Coronary artery (tissue), 2 donors: Measurements from ENCODE around the gene SELENOW.

ENCODE experiments used
- DNase-seq: peaks from one replicate; pipeline ENCODE4 v3.0.0-alpha.2; 2017; ENCODE audit warnings: low spot score
- H3K27ac ChIP-seq, 2 donors: fragments of 200-600 bp; sonication (generic); one replicate each; pipeline ENCODE4 v1.5.1; 2016 to 2019
- H3K4me3 ChIP-seq: fragments of 200-600 bp; sonication (generic); 2 replicates; pipeline ENCODE4 v1.5.1; 2016; ENCODE audit warnings: mild to moderate bottlenecking, moderate library complexity
- TF ChIP-seq, protein P1 (sequence below): fragments of 200-600 bp; sonication (generic); IDR thresholded peaks from one replicate; pipeline ENCODE4 v1.5.1; 2019; ENCODE audit warnings: antibody characterized with exemption

SELENOW gene

DNA sequence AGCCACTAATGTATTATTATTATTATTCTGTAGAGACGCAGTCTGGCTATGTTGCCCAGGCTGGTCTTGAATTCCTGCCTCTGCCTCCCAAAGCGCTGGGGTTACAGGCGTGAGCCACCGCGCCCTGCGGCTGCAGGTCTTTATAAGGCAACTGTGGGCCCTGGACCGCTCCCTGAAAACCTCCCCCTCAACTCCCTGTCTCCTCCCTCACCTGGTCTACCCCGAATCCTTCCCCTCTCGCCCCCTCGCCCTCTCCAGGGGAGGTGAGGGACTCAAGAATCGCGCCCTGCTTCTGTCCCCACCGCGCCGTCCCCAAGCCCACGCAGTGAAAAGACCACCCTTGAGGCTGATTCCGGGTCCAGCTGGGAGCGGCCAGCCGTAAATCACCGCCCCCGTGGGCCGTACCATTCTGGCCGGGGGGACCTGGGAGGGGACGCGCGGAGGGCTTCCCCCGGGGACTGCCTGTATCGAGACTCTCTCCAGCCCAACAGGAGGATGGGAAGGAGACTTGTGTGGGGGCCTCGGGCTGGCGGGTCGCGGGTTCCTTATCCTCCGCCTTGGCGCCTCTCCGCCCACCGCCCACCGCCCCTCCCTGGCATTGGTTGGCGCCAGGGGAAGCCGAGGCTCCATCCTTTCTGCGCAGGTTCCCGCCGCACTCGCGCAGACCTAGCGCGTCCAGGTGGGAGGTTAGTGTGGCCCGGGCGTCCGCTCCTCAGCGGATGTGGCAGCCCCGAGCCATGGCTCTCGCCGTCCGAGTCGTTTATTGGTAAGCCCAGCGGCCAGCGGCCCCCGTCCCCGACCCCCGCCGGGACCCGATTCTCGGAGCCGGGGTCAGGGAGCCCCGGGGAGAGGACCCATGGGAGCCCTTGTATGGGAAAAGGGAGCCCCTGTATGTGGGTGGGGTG is at the start of gene SELENOW:
Gene SELENOW, plus strand, starts transcription at position 655 of the 905 bp plus-strand sequence. Its CDS starts 83 bp downstream, at position 738.
- peak; percentile 86 for DNase-seq
- TF ChIP-seq, protein P1, sequence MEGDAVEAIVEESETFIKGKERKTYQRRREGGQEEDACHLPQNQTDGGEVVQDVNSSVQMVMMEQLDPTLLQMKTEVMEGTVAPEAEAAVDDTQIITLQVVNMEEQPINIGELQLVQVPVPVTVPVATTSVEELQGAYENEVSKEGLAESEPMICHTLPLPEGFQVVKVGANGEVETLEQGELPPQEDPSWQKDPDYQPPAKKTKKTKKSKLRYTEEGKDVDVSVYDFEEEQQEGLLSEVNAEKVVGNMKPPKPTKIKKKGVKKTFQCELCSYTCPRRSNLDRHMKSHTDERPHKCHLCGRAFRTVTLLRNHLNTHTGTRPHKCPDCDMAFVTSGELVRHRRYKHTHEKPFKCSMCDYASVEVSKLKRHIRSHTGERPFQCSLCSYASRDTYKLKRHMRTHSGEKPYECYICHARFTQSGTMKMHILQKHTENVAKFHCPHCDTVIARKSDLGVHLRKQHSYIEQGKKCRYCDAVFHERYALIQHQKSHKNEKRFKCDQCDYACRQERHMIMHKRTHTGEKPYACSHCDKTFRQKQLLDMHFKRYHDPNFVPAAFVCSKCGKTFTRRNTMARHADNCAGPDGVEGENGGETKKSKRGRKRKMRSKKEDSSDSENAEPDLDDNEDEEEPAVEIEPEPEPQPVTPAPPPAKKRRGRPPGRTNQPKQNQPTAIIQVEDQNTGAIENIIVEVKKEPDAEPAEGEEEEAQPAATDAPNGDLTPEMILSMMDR = no peak
- Histone ChIP-seq H3K4me3 (peak within 1 kb of the TSS; percentile 89), H3K27ac (peak within 1 kb of the TSS; percentile 99)

DNA sequence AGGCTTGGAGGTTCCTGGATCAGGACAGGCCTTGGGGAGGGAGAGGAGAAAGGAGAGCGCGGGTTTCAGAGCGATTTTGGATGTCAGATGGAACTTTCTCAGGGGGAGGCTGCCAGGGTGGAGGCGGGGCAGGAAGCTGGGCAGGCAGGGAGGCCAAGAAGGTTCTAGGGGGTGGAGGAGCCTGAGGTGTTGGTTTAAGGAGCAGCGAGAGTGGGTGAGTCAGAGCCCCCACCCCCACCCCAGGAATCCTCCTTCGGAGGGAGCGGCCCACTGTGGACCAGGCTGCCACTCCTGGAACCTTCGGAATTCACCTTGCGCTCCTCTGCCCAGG is 49.1 kb upstream of the SELENOW start:
- H3K27ac ChIP-seq = peak overlapping the region; percentile 83 to 92
- peak; percentile 93 for DNase-seq
- TF ChIP-seq, protein P1 = no peak
- H3K4me3 ChIP-seq = peak overlapping the region; percentile 61

DNA sequence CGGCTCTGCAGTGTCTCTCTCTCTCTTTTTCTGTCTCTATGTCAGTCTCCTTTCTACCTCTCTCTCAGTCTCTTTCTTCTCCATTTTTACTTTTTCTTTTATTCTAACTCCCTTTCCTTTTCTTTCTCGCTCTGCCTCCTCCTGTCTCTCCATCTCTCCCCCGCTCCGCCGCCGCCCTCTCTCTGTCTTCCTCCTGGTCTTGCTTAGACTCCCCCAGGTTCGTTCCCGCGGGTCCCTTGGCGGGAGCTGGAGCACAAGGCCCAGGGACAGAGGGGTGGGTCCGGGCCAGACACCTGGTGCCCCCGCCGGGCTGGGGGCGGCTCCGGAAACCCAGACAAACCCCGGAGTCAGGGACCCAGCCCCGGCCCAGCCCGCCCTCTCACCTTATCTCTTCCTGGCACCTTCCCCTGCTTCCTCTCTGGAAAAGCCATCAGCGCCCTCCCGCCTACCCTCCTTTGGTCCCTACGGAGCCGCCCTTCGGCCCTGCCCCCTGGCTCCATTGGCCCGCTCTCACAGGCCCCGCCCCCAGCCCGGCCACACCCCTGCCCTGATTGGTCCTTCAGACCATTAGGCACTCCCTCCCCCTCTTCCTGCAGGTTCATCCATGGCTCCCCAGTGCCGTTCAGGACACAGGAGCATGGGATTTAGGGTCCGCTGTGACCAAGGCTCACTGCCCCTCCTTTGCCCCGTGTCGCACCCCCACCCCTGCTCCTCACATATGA is 48.5 kb upstream of the SELENOW start:
- TF ChIP-seq, protein P1 = no peak
- DNase-seq = no peak
- peak overlapping the region; percentile 61 for H3K4me3 ChIP-seq
- peak overlapping the region; percentile 83 to 92 for H3K27ac ChIP-seq

DNA sequence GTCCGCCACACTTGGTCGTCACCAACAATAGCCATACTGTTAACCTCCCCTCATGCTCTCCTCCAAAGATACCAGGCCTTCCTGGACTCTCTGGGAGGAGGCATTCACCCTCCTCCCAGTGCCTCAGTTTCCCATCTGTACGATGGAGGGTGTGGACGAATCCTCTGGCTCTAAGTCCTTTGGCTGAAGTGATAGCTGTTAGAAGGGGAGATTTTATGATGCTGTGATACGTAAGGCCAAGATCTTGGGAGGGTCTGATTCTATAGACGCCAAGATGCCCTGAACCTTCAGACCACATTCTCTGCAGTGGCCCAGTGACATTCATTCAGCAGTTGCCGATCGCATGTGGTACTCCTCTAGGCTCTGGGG is 48.0 kb upstream of the SELENOW start:
- peak overlapping the region; percentile 61 for H3K4me3 ChIP-seq
- H3K27ac ChIP-seq = peak overlapping the region; percentile 83 to 92
- DNase-seq = no peak
- TF ChIP-seq, protein P1 = no peak

DNA sequence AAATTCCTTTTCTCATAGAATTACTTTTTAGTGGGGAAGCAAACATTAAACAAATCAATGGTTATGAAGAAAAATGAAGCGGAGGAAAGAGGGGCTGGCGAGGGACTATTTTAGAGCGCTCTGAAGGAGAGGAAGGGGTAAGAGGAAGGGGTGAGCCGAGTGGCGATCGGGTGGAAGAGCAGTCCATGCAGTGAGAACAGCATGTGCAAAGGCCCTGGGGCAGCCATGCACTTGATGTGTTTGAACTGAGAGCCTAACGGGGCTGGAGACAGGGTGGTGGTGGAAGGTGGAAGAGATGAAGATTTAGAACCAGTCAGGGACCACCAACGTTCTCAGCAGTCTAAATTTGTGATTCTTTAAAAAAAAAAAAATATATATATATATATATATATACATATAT is 47.6 kb upstream of the SELENOW start:
- Histone ChIP-seq H3K27ac (peak overlapping the region in 1 of 2 donors; percentile 92), H3K4me3 (no peak overlapping the region)
- no peak for DNase-seq
- TF ChIP-seq, protein P1 = no peak

DNA sequence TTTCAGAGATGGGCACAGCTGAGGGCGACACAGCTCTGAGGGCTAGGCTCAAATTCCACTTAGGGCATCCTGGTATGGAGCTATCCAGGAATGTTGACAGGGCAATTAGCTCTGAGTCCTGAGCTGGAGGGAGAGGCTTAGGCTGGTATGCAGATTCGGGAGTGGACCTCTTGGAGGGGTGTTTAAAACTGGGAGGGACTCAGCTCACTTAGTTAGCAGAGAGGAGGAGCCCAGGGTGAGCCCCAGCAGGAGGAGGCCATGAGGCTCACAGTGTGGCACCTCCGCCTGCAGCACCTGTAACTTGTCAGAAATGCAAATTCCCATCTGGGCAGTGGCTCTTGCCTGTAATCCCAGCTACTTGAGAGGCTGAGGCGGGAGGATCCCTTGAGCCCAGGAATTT is 43.4 kb upstream of the SELENOW start:
- Histone ChIP-seq H3K27ac (no peak overlapping the region), H3K4me3 (no peak overlapping the region)
- no peak for DNase-seq
- TF ChIP-seq, protein P1 = no peak
